ENCODE results near the gene TLE2. TPM values are rescaled to one million over a fixed set of nuclear protein-coding genes. Genes with fewer than 3 reads are reported as not detected.

The TLE2 gene
- total and polyA plus RNA-seq, 10 donors, result 12.0 to 88.0 (median 40.0) TPM

GRCh38 chr19:2989236-2989946 is 39.7 kb downstream of the TLE2 start:
- H3K4me1 ChIP-seq, result peaks cover 0 to 4% (median 1%) of the 10 kb centered on the region in 6 donors
- intact Hi-C loops (cut with DNase I; ENCODE audit: low total_unique reads), result no loop called here
- H3K4me3 ChIP-seq, result no peak overlapping the region
- DNase-seq, result no peak
- 86 to 96% (median 91%) methylated on average over 14 to 15 of the region's 15 CpGs for WGBS, 5 donors
- peaks cover 0 to 23% (median 0%) of the 10 kb centered on the region in 7 donors for H3K27me3 ChIP-seq (replicated peaks in 1 of 7)
- no peaks in the 10 kb centered on the region for H3K36me3 ChIP-seq
- H3K27ac ChIP-seq, result no peak overlapping the region
- H3K9me3 ChIP-seq, result no peaks in the 10 kb centered on the region
- TF ChIP-seq POLR2AphosphoS5 (IDR thresholded peaks at IDR 0.05) (no peak), POLR2A (IDR thresholded peaks at IDR 0.05) (no peak), CTCF (IDR thresholded peaks at IDR 0.05 in 8 of 11, conservative IDR thresholded peaks at IDR 0.05 in 3 of 11) (no peak)

- no peak for DNase-seq
- 88 to 100% (median 97%) methylated on average over 3 of the region's 3 CpGs for whole genome bisulfite sequencing, 5 donors
- H3K27me3 ChIP-seq (replicated peaks in 1 of 7), result peaks cover 0 to 31% (median 4%) of the 10 kb centered on the region in 7 donors
- no peak for TF ChIP-seq POLR2A (IDR thresholded peaks at IDR 0.05)
- no peak for TF ChIP-seq CTCF (IDR thresholded peaks at IDR 0.05 in 8 of 11, conservative IDR thresholded peaks at IDR 0.05 in 3 of 11)
- no peak for TF ChIP-seq POLR2AphosphoS5 (IDR thresholded peaks at IDR 0.05)
- H3K27ac ChIP-seq, result no peak overlapping the region
- no peaks in the 10 kb centered on the region for H3K36me3 ChIP-seq
- intact Hi-C loops (cut with DNase I; ENCODE audit: low total_unique reads), result no loop called here
- H3K4me3 ChIP-seq, result no peak overlapping the region
- H3K9me3 ChIP-seq, result no peaks in the 10 kb centered on the region
- peaks cover 0 to 12% (median 9%) of the 10 kb centered on the region in 6 donors for H3K4me1 ChIP-seq
Measured at GRCh38 chr19:2988568-2988967, 40.5 kb downstream of the TLE2 start.

GRCh38 chr19:2987797-2988196 is 41.3 kb downstream of the TLE2 start:
- intact Hi-C loops (cut with DNase I; ENCODE audit: low total_unique reads), result no loop called here
- no peak for DNase-seq
- no peaks in the 10 kb centered on the region for H3K36me3 ChIP-seq

More at GRCh38 chr19:2987797-2988196, 41.3 kb downstream of the TLE2 start:
- Histone ChIP-seq H3K27ac (no peak overlapping the region), H3K27me3 (replicated peaks in 1 of 7) (peaks cover 0 to 36% (median 4%) of the 10 kb centered on the region in 7 donors), H3K4me1 (peaks cover 4 to 20% (median 16%) of the 10 kb centered on the region in 6 donors), H3K4me3 (no peak overlapping the region), H3K9me3 (no peaks in the 10 kb centered on the region)
- TF ChIP-seq POLR2A (IDR thresholded peaks at IDR 0.05) (no peak), CTCF (IDR thresholded peaks at IDR 0.05 in 8 of 11, conservative IDR thresholded peaks at IDR 0.05 in 3 of 11) (no peak), POLR2AphosphoS5 (IDR thresholded peaks at IDR 0.05) (no peak)
- 70 to 84% (median 80%) methylated on average over 10 to 12 of the region's 12 CpGs for WGBS, 5 donors

Measured in spleen (tissue), 11 donors.